ENCODE data around the gene CRYZ.

Gene CRYZ

DNA sequence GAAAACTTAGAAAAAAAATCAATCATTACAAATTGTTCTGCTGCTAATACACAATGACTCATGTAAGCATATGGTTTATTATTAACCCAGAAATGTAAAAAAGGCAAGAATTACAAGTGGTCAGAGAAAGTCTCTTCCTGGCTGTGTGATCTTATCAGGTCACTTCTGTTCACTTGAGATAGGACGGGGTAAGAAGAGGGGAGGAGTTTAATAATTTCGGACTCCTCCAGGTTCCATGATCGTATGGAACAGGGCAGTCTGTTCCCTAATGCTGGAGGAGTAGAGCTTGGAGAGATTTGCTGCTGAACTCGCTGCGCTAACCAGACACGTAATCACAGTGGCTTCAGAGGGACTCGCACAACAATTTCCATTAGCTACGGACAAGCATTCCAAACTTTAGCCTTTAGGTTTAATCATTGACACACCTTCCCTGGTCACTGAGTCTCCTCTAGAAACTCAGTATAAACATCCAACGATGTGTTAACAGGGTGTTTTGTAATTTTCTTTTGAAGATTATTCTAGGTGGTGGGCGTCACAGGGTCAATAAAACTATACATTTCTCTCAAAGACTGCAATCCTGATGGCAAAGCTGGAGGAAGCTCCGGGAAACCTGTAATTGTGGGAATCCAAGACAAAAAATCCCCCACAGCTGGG, 1.3 kb downstream of the CRYZ start:
- no peak for DNase-seq (ENCODE audit: low read depth in 1 of 2, low spot score in 1 of 2)

DNA sequence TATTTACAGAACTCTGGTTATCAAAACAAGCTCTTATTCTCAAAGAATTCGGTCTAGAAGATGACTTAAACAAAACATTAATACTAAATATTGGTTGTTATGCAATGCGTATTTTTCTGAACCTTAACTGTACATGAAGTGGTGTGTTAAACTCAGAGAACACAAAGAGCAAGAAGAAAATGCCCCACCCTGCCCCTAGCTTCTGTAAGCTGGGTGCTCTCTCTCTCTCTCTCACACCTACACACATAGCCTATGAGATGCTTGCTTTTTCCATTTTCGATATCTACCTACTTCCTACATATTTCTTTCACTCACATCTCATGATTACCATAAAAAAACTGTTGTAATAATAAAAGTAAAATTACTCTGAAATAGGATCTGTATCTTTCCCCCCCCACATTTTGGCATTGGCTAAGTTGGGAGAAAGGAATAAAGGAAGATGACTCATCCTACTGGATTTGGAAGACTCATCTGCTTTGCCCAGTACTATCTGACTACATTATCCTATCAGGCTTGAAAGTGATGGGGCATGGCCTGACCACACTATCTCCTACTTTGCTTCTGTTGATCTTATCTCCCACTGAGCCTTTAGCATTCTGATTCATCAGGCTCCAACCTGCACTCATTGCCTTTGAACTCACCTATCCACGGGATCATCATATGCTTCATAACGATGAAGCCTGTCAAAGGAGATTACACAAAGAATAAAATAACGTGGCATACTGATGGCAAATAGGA, 2.9 kb downstream of the CRYZ start:
- no peak for DNase-seq (ENCODE audit: low read depth in 1 of 2, low spot score in 1 of 2)

DNA sequence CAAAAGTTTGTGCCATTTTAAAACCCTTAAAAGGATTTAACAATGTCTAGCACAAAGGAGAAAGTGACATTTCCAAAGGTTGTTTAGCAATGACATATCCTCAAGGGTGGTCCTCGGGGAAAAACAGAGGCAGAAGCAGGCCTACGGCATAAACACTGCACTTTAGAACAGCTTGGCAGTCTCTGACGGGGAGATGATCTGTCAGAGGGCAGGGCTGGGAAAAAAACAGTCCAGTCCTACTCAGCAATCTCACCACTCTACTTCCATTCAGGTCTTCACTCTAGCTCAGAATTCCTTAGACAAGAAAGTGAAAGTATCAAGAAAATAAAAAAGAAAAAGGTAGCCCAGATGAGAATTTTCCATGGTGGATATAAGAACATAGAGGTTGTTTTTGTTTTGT, 4.1 kb downstream of the CRYZ start:
- DNase-seq (ENCODE audit: low read depth in 1 of 2, low spot score in 1 of 2), result no peak

GRCh38 chr1:74726063-74726462, 6.8 kb downstream of the CRYZ start:
- no peak for DNase-seq (ENCODE audit: low read depth in 1 of 2, low spot score in 1 of 2)

DNA sequence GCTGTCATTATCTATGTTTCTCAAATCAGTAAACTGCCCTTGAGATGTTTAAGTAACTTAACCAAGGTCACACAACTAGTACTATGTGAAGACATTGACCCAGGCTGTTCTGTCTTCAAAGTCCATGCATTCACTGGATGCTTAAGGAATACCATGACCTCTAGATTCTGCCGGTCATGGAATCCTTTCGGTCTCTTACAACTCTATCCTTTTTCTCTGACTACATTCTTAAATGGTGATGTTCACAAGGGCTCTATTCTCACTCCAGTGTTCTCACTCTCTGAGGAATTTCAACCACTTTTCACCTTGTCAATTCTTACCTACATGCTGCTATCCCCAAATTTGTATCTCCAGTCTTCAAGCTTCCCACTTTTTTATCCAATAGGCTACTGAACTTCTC, 15.2 kb downstream of the CRYZ start:
- DNase-seq (ENCODE audit: low read depth in 1 of 2, low spot score in 1 of 2), result no peak

- no peak for DNase-seq (ENCODE audit: low read depth in 1 of 2, low spot score in 1 of 2)
Measured at GRCh38 chr1:74716822-74717221, 16.0 kb downstream of the CRYZ start.

GRCh38 chr1:74715806-74716205, 17.0 kb downstream of the CRYZ start:
- DNase-seq (ENCODE audit: low read depth in 1 of 2, low spot score in 1 of 2), result no peak

DNA sequence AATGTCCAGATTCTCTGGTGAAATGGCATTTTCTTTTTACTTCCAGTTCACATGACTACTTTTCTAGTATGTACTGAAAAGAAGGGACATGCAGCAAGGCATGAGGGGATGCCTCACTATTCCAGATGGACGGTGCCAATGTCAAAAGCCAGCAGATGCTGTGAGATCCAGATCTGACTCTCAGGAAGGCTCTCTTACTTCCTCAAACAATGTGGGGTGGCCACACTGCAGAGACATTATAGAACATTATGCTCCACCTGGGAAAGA, 17.7 kb downstream of the CRYZ start:
- no peak for DNase-seq (ENCODE audit: low read depth in 1 of 2, low spot score in 1 of 2)

- no peak for DNase-seq (ENCODE audit: low read depth in 1 of 2, low spot score in 1 of 2)
Measured at GRCh38 chr1:74714429-74715235, 18.2 kb downstream of the CRYZ start.

GRCh38 chr1:74713849-74714248, 19.0 kb downstream of the CRYZ start:
- DNase-seq (ENCODE audit: low read depth in 1 of 2, low spot score in 1 of 2), result no peak

DNA sequence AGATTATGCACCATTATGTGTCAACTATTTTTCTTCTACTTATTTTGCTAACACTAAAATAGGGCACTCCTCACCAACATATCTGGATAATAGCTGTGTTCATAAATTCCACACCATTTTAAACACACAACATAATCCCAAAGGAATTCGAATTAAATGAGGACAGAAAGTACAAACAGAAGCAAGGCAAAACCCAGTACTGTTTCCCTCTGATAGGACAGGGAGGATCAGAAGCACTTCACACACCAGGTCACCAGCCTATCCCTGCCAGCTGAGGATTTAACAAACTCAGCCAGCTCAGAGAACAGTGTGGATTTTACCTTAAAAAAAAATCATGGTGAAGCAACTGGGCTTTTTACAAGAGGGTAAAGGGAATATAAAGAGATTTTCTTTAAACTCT, 20.0 kb downstream of the CRYZ start:
- no peak for DNase-seq (ENCODE audit: low read depth in 1 of 2, low spot score in 1 of 2)

DNA sequence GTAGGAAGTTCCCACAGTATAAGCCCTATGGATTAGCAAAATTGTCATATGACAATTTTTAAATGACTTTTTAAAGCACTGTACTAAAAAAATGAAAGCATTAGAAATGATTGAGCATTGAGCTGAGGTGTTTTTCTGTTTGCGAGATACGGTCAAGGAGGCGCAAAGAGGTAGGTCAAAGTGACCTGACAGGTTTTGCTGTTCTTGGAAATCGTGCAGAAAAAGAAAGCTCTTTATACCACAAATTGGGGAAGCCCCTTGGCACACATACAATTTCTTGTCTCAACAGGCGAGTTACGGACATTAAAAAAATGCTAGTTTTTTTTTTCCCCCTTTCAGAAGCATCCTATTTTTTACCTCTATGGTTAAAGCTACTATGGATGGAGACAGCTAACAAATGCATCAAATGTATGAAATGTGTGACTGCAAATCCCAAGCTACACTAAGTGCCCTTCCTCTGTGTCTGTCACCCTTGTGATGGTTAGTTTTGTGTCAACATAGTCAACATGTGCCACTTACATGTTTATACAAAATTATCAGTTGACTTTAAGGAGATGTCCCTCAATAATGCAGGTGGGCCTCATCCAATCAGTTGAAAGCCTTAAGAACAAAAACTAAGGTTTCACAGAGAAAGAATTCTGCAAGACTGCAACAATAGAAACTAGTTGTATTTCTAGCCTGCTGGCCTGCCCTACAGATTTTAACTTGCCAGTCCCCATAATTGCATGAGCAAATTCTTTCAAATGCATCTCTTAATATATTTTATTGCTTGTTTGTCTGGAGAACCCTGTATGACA, 29.3 kb downstream of the CRYZ start:
- no peak for DNase-seq (ENCODE audit: low read depth in 1 of 2, low spot score in 1 of 2)

- DNase-seq (ENCODE audit: low read depth in 1 of 2, low spot score in 1 of 2), result no peak
Measured at GRCh38 chr1:74699331-74699730, 33.5 kb downstream of the CRYZ start.

GRCh38 chr1:74697832-74698231, 35.0 kb downstream of the CRYZ start:
- no peak for DNase-seq (ENCODE audit: low read depth in 1 of 2, low spot score in 1 of 2)

DNA sequence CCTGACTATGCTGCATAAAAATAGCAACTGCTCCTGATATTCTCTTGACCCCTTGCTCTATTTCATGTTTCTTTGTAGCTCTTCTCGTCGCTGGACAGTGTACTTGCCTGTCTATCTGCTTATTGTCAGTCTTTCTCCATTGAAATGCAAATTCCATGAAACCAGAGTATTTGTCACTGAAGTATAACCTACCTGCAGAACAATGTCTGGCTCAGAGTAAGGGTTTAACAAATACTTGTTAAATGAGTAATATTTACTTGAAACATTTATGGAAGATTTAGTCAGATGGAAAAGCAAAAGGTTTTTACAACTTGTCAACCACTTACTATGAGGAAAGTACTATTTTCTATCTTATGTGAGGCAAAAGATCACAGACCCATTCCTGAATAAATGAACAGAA, 39.4 kb downstream of the CRYZ start:
- DNase-seq (ENCODE audit: low read depth in 1 of 2, low spot score in 1 of 2), result no peak

- no peak for DNase-seq (ENCODE audit: low read depth in 1 of 2, low spot score in 1 of 2)
Measured at GRCh38 chr1:74690909-74691308, 41.9 kb downstream of the CRYZ start.

GRCh38 chr1:74690364-74690696, 42.5 kb downstream of the CRYZ start:
- DNase-seq (ENCODE audit: low read depth in 1 of 2, low spot score in 1 of 2), result no peak

GRCh38 chr1:74689621-74690363, 43.1 kb downstream of the CRYZ start:
- peak in 1 of 2 donors; percentile 41 for DNase-seq (ENCODE audit: low read depth in 1 of 2, low spot score in 1 of 2)

DNA sequence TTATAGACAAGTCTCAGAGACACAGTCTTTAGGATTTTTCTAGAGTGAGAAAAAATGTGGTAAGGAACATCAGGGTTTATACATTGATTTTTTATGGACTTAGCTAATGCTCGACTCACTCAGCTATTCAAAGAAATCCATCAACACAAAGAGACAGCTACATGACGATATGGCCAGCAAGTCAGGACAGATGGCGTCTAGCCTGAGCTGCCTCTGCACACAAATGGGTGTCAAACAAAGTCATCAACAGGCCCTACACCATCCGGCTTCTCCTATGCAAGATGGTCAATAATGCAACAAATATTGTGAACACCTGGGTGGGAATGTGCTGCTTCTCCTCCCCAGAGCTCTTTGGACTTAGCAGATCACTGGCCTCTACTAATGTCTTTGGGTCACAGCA, 45.9 kb downstream of the CRYZ start:
- DNase-seq (ENCODE audit: low read depth in 1 of 2, low spot score in 1 of 2), result no peak

DNA sequence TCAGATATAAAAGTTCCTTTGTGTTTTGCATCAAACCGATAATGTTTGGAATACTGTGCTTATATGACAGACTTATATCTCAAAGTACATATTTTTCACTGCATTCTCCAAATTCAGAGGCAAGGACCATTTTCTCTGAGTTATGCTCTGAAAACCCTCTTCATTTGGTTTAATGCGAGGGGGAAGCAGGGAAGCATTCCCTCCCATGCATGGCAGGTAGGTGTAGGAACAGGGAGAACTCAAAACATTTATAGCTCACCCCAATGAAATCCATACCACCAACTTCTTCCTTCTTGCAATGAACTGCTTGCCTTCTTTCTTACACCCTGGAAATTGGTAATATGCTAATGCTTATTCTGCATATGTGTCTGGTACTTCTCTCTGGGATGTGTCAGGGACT, 48.5 kb downstream of the CRYZ start:
- DNase-seq (ENCODE audit: low read depth in 1 of 2, low spot score in 1 of 2), result no peak

- DNase-seq (ENCODE audit: low read depth in 1 of 2, low spot score in 1 of 2), result no peak
Measured at GRCh38 chr1:74683656-74684055, 49.2 kb downstream of the CRYZ start.
